K562 (cell line): Measurements from ENCODE around the gene PHF14. TPM values are rescaled to one million over a fixed set of nuclear protein-coding genes. Genes with fewer than 3 reads are reported as not detected.
A peak's percentile ranks its signal among the peaks of the same experiment; 100 is the strongest.

Experiments
- CREB1 ChIP-seq, 2 experiments: sonication (generic) in 1 of 2; formaldehyde crosslinking in 1 of 2; IDR thresholded peaks; 2 replicates each; pipeline versions ENCODE4 v1.6.1 to v1.8.0; 2012 to 2022; ENCODE audit warnings: inconsistent platforms in 1 of 2, mild to moderate bottlenecking in 1 of 2, missing genetic modification reagents in 1 of 2, moderate library complexity in 1 of 2
- CREM ChIP-seq: IDR thresholded peaks from 2 replicates; pipeline ENCODE4 v1.6.1; 2014; ENCODE audit warnings: antibody characterized with exemption, low read depth
- EHMT2 ChIP-seq: fragments of 450-650 bp; IDR thresholded peaks from 2 replicates; pipeline ENCODE4 v1.6.1; 2018; ENCODE audit warnings: antibody characterized with exemption
- GABPA ChIP-seq: fragments of 200-800 bp; sonication (Bioruptor generic); conservative IDR thresholded peaks from 2 replicates; pipeline ENCODE4 v1.6.1; 2016; ENCODE audit warnings: low read depth, missing genetic modification characterization, missing compliant biosample characterization
- NFE2 ChIP-seq: IDR thresholded peaks from 2 replicates; pipeline ENCODE4 v1.6.1; 2014; ENCODE audit warnings: antibody characterized with exemption, low read depth
- RAD21 ChIP-seq, 2 experiments: fragments of 250-450 bp in 1 of 2; fragments of 450-650 bp in 1 of 2; sonication (Bioruptor Pico) in 1 of 2; formaldehyde crosslinking in 1 of 2; IDR thresholded peaks in 1 of 2; conservative IDR thresholded peaks in 1 of 2; 2 replicates each; pipeline versions ENCODE4 v1.4.0 to v1.8.0; 2020 to 2022; ENCODE audit warnings: mild to moderate bottlenecking in 2 of 2, moderate library complexity in 1 of 2
- RBM22 ChIP-seq: fragments of 200-400 bp; formaldehyde crosslinking; IDR thresholded peaks from 2 replicates; pipeline ENCODE4 v1.6.1; 2018; ENCODE audit warnings: low read length, low read depth; ENCODE audit not compliant: poor library complexity, severe bottlenecking
- SIN3A ChIP-seq, 2 experiments: fragments of 150-350 bp in 1 of 2; IDR thresholded peaks; 2 replicates each; pipeline ENCODE4 v1.6.1; 2011 to 2016; ENCODE audit warnings: borderline replicate concordance in 2 of 2, low read depth in 2 of 2, low read length in 2 of 2, mild to moderate bottlenecking in 2 of 2, moderate library complexity in 2 of 2; ENCODE audit not compliant: control insufficient read depth in 1 of 2
- TAF7 ChIP-seq: fragments of 450-650 bp; IDR thresholded peaks from 2 replicates; pipeline ENCODE4 v1.6.1; 2016; ENCODE audit warnings: missing genetic modification characterization, missing compliant biosample characterization
- TGIF2 ChIP-seq: sonication (generic); formaldehyde crosslinking; IDR thresholded peaks from 2 replicates; pipeline ENCODE4 v1.8.1; 2022; ENCODE audit warnings: mild to moderate bottlenecking, missing genetic modification reagents, moderate library complexity
- U2AF2 ChIP-seq: fragments of 200-400 bp; formaldehyde crosslinking; optimal IDR thresholded peaks from 2 replicates; pipeline ENCODE3; 2017; ENCODE audit warnings: low read depth, mild to moderate bottlenecking, low read length
- UBTF ChIP-seq, 2 experiments: IDR thresholded peaks; 2 replicates each; pipeline ENCODE4 v1.6.1; 2012; ENCODE audit warnings: improper control_type of control experiment in 2 of 2, low read depth in 2 of 2, low read length in 2 of 2, borderline replicate concordance in 1 of 2
- VEZF1 ChIP-seq: fragments of 200-800 bp; sonication (Bioruptor generic); IDR thresholded peaks from 2 replicates; pipeline ENCODE4 v1.6.1; 2017; ENCODE audit warnings: missing genetic modification characterization, missing compliant biosample characterization
- ZNF197 ChIP-seq: fragments of 200-800 bp; sonication (Bioruptor generic); IDR thresholded peaks from 2 replicates; pipeline ENCODE4 v1.6.1; 2016; ENCODE audit warnings: low read depth, missing genetic modification characterization, missing compliant biosample characterization
- ZNF384 ChIP-seq: IDR thresholded peaks from 2 replicates; pipeline ENCODE4 v1.6.1; 2012; ENCODE audit warnings: low read depth, low read length, improper control_type of control experiment
- ZNF609 ChIP-seq: sonication (generic); formaldehyde crosslinking; IDR thresholded peaks from 2 replicates; pipeline ENCODE4 v1.8.1; 2023; ENCODE audit warnings: missing genetic modification reagents, mild to moderate bottlenecking, borderline replicate concordance
- polyA plus RNA-seq, 8 experiments: library from polyadenylated mRNA; depleted of rRNA in 4 of 8; stranded (reverse) in 5 of 8; unstranded in 3 of 8; fragments of >200 nt; fragmentation: Nextera tagmentation in 2 of 8; fragmentation: Illumina TruSeq in 1 of 8; extraction: Ambion mirVana in 2 of 8; extraction: Trizol in 1 of 8; gene quantifications; 2 replicates each; pipeline versions ENCODE4 v1.2.1 to v1.2.3, GENCODE V29; 2011 to 2014; ENCODE audit warnings: inconsistent platforms in 1 of 8, missing spikeins in 1 of 8
- total RNA-seq, 7 experiments: library from RNA; depleted of rRNA in 6 of 7; stranded (reverse); fragments of >200 nt in 6 of 7; fragmentation: Illumina TruSeq in 2 of 7; extraction: Trizol in 2 of 7; gene quantifications; 2 replicates each; pipeline versions ENCODE4 v1.2.1 to v1.2.3, GENCODE V29; 2011 to 2021; ENCODE audit warnings: low replicate concordance in 1 of 7

Gene PHF14
- total and polyA plus RNA-seq, 9 of the 15 experiments (the other 6 are each of a cell fraction or from before 2014, with no cell fraction given): 27.5 to 67.6 (median 41.4) TPM

- TF ChIP-seq UBTF (IDR thresholded peaks at IDR 0.05; ENCODE audit: borderline replicate concordance in 1 of 2, low read depth in 2 of 2, low read length in 2 of 2): 0 out of 4 replicates have a peak, but pooled peaks of 1 of the 2 experiments have one; percentile 16
- TF ChIP-seq TGIF2 (CRISPR knock-in tag): no peak
- no peak for TF ChIP-seq RBM22
- peak; percentile 62 for TF ChIP-seq VEZF1 (CRISPR knock-in tag)
- TF ChIP-seq NFE2: peak; percentile 55
- 0 out of 2 replicates have a peak, but pooled peaks have one; percentile 63 for TF ChIP-seq EHMT2
- TF ChIP-seq U2AF2: no peak
- 0 out of 4 replicates have a peak, but pooled peaks of 1 of the 2 experiments have one; percentile 34 for TF ChIP-seq SIN3A (IDR thresholded peaks at IDR 0.05; ENCODE audit: borderline replicate concordance in 2 of 2, control insufficient read depth in 1 of 2, low read depth in 2 of 2, low read length in 2 of 2)
- TF ChIP-seq ZNF384: peak; percentile 41; the same call in 1 of the 2 replicates
- TF ChIP-seq CREM: 0 out of 2 replicates have a peak, but pooled peaks have one; percentile 18
- 0 out of 2 replicates have a peak, but pooled peaks have one; percentile 4 for TF ChIP-seq CREB1 (IDR thresholded peaks at IDR 0.05)
- TF ChIP-seq CREB1 (CRISPR knock-in tag; IDR thresholded peaks at IDR 0.05): no peak
- TF ChIP-seq ZNF197 (CRISPR knock-in tag): 0 out of 2 replicates have a peak, but pooled peaks have one; percentile 17
- peak; percentile 39; the same call in 1 of the 2 replicates for TF ChIP-seq TAF7 (tag)
- TF ChIP-seq GABPA (tag): peak; percentile 57
- 0 out of 2 replicates have a peak, but pooled peaks have one; percentile 48 for TF ChIP-seq ZNF609 (CRISPR knock-in tag)
- TF ChIP-seq RAD21 (CRISPR knock-in tag; conservative IDR thresholded peaks at IDR 0.05 in 1 of 2, IDR thresholded peaks at IDR 0.05 in 1 of 2): no peak
Measured at GRCh38 chr7:10973942-10974911, 555 bp downstream of the PHF14 start (continued).
